H1 (cell line): ENCODE measurements around the gene SPATA31E1. TPM values are rescaled to one million over a fixed set of nuclear protein-coding genes. Genes with fewer than 3 reads are reported as not detected.

Source experiments
- CBX8 ChIP-seq: fragments of 300-800, 300-1000 bp; sonication (generic); IDR thresholded peaks from 2 replicates; pipeline ENCODE4 v1.7.1; 2016; ENCODE audit warnings: low read depth, low read length, borderline replicate concordance
- RNF2 ChIP-seq: fragments of 200-900, 300-1000 bp; sonication (generic); IDR thresholded peaks from 2 replicates; pipeline ENCODE4 v1.7.1; 2016; ENCODE audit warnings: borderline replicate concordance, low read depth, mild to moderate bottlenecking, antibody characterized with exemption, low read length; ENCODE audit not compliant: poor library complexity, severe bottlenecking; ENCODE audit errors: missing control alignments
- SP1 ChIP-seq: IDR thresholded peaks from 2 replicates; pipeline ENCODE4 v1.6.1; 2011; ENCODE audit warnings: low read depth, low read length
- SRF ChIP-seq: IDR thresholded peaks from 2 replicates; pipeline ENCODE4 v1.6.1; 2011; ENCODE audit warnings: mild to moderate bottlenecking, low read depth, low read length, moderate library complexity
- polyA plus RNA-seq, 7 experiments: library from polyadenylated mRNA; depleted of rRNA in 3 of 7; stranded (reverse) in 5 of 7; unstranded in 2 of 7; fragments of >200 nt in 5 of 7; fragments of 200-250 nt in 2 of 7; gene quantifications; 1 replicate in 5 of 7; 2 replicates in 1 of 7; 4 replicates in 1 of 7; pipeline versions ENCODE4 v1.2.1 to v1.2.3, GENCODE V29; 2011 to 2013; ENCODE audit warnings: missing spikeins in 2 of 7, mixed read lengths in 2 of 7
- total RNA-seq: library from RNA; stranded (reverse); fragmentation: NEBNext Ultra II Directional; extraction: Animal tissue kit (Norgen Biotek cat#: 25700); gene quantifications from 2 replicates; pipeline ENCODE4 v1.2.1, GENCODE V29; 2021
- TF ChIP-seq, protein P1 (sequence below): fragments of 300-600 bp; sonication (generic); IDR thresholded peaks from 2 replicates; pipeline ENCODE4 v1.7.1; 2012; ENCODE audit warnings: low read length, moderate library complexity, mild to moderate bottlenecking, inconsistent platforms; ENCODE audit not compliant: insufficient replicate concordance
- TF ChIP-seq, protein P2 (sequence below), 3 experiments: IDR thresholded peaks; 1 replicate in 2 of 3; 2 replicates in 1 of 3; pipeline versions ENCODE4 v1.5.1 to v1.6.1; 2011; ENCODE audit warnings: low read length in 3 of 3, mild to moderate bottlenecking in 3 of 3, inconsistent platforms in 2 of 3, low read depth in 1 of 3, moderate library complexity in 1 of 3; ENCODE audit not compliant: insufficient read depth in 1 of 3; ENCODE audit errors: control extremely low read depth in 1 of 3
- TF ChIP-seq, protein P3 (sequence below): IDR thresholded peaks from 2 replicates; pipeline ENCODE4 v1.6.1; 2012; ENCODE audit warnings: low read length, inconsistent platforms

SPATA31E1 gene
- total and polyA plus RNA-seq, 2 of the 8 experiments (the other 6 are each of a cell fraction or from before 2014, with no cell fraction given), result 0.05 to 0.09 TPM

DNA sequence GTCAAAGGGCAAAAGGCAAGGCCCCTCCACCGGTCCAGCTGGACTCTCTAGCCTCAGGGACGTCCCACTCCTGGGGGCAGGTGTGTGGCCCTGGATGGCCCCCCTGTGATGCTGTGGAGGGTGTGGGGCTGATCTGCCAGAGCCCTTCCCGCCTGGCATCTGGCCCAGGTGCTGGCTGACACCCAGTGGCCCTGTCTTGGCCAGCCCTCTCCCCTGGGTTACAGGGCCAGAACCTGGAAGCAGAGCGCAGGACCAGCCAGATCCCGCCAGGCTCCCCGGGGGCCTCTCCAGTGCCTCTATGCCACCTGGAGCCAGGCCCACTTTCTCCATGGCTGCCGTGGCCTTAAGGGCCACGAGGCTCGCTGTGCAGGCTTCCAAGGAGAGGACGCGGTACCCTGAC lies 22.9 kb upstream of the SPATA31E1 start (continued):
- TF ChIP-seq, protein P1, sequence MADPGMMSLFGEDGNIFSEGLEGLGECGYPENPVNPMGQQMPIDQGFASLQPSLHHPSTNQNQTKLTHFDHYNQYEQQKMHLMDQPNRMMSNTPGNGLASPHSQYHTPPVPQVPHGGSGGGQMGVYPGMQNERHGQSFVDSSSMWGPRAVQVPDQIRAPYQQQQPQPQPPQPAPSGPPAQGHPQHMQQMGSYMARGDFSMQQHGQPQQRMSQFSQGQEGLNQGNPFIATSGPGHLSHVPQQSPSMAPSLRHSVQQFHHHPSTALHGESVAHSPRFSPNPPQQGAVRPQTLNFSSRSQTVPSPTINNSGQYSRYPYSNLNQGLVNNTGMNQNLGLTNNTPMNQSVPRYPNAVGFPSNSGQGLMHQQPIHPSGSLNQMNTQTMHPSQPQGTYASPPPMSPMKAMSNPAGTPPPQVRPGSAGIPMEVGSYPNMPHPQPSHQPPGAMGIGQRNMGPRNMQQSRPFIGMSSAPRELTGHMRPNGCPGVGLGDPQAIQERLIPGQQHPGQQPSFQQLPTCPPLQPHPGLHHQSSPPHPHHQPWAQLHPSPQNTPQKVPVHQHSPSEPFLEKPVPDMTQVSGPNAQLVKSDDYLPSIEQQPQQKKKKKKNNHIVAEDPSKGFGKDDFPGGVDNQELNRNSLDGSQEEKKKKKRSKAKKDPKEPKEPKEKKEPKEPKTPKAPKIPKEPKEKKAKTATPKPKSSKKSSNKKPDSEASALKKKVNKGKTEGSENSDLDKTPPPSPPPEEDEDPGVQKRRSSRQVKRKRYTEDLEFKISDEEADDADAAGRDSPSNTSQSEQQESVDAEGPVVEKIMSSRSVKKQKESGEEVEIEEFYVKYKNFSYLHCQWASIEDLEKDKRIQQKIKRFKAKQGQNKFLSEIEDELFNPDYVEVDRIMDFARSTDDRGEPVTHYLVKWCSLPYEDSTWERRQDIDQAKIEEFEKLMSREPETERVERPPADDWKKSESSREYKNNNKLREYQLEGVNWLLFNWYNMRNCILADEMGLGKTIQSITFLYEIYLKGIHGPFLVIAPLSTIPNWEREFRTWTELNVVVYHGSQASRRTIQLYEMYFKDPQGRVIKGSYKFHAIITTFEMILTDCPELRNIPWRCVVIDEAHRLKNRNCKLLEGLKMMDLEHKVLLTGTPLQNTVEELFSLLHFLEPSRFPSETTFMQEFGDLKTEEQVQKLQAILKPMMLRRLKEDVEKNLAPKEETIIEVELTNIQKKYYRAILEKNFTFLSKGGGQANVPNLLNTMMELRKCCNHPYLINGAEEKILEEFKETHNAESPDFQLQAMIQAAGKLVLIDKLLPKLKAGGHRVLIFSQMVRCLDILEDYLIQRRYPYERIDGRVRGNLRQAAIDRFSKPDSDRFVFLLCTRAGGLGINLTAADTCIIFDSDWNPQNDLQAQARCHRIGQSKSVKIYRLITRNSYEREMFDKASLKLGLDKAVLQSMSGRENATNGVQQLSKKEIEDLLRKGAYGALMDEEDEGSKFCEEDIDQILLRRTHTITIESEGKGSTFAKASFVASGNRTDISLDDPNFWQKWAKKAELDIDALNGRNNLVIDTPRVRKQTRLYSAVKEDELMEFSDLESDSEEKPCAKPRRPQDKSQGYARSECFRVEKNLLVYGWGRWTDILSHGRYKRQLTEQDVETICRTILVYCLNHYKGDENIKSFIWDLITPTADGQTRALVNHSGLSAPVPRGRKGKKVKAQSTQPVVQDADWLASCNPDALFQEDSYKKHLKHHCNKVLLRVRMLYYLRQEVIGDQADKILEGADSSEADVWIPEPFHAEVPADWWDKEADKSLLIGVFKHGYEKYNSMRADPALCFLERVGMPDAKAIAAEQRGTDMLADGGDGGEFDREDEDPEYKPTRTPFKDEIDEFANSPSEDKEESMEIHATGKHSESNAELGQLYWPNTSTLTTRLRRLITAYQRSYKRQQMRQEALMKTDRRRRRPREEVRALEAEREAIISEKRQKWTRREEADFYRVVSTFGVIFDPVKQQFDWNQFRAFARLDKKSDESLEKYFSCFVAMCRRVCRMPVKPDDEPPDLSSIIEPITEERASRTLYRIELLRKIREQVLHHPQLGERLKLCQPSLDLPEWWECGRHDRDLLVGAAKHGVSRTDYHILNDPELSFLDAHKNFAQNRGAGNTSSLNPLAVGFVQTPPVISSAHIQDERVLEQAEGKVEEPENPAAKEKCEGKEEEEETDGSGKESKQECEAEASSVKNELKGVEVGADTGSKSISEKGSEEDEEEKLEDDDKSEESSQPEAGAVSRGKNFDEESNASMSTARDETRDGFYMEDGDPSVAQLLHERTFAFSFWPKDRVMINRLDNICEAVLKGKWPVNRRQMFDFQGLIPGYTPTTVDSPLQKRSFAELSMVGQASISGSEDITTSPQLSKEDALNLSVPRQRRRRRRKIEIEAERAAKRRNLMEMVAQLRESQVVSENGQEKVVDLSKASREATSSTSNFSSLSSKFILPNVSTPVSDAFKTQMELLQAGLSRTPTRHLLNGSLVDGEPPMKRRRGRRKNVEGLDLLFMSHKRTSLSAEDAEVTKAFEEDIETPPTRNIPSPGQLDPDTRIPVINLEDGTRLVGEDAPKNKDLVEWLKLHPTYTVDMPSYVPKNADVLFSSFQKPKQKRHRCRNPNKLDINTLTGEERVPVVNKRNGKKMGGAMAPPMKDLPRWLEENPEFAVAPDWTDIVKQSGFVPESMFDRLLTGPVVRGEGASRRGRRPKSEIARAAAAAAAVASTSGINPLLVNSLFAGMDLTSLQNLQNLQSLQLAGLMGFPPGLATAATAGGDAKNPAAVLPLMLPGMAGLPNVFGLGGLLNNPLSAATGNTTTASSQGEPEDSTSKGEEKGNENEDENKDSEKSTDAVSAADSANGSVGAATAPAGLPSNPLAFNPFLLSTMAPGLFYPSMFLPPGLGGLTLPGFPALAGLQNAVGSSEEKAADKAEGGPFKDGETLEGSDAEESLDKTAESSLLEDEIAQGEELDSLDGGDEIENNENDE, result no peak
- TF ChIP-seq, protein P2, sequence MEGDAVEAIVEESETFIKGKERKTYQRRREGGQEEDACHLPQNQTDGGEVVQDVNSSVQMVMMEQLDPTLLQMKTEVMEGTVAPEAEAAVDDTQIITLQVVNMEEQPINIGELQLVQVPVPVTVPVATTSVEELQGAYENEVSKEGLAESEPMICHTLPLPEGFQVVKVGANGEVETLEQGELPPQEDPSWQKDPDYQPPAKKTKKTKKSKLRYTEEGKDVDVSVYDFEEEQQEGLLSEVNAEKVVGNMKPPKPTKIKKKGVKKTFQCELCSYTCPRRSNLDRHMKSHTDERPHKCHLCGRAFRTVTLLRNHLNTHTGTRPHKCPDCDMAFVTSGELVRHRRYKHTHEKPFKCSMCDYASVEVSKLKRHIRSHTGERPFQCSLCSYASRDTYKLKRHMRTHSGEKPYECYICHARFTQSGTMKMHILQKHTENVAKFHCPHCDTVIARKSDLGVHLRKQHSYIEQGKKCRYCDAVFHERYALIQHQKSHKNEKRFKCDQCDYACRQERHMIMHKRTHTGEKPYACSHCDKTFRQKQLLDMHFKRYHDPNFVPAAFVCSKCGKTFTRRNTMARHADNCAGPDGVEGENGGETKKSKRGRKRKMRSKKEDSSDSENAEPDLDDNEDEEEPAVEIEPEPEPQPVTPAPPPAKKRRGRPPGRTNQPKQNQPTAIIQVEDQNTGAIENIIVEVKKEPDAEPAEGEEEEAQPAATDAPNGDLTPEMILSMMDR (IDR thresholded peaks at IDR 0.05; ENCODE audit: control extremely low read depth in 1 of 3, insufficient read depth in 1 of 3, low read depth in 1 of 3, low read length in 3 of 3), result no peak
- TF ChIP-seq SRF (no peak), CBX8 (no peak), RNF2 (no peak), SP1 (no peak)
- TF ChIP-seq, protein P3, sequence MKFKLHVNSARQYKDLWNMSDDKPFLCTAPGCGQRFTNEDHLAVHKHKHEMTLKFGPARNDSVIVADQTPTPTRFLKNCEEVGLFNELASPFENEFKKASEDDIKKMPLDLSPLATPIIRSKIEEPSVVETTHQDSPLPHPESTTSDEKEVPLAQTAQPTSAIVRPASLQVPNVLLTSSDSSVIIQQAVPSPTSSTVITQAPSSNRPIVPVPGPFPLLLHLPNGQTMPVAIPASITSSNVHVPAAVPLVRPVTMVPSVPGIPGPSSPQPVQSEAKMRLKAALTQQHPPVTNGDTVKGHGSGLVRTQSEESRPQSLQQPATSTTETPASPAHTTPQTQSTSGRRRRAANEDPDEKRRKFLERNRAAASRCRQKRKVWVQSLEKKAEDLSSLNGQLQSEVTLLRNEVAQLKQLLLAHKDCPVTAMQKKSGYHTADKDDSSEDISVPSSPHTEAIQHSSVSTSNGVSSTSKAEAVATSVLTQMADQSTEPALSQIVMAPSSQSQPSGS, result no peak
